Hematopoietic multipotent progenitor cell treated with erythropoietin and hydrocortisone succinate and interleukin-3 and kit ligand, for 17 days (in vitro differentiated cells): ENCODE results near the gene KLF16.

ENCODE experiments used
- DNase-seq: peaks from one replicate; pipeline ENCODE4 v3.0.0-alpha.2; 2015; ENCODE audit warnings: low spot score

KLF16 gene

GRCh38 chr19:1807030-1807694 is 56.2 kb downstream of the KLF16 start:
- no peak for DNase-seq

- DNase-seq, result no peak
These were observed 57.0 kb downstream of the KLF16 start for GRCh38 chr19:1806184-1807029.

- DNase-seq, result no peak
These were observed 57.8 kb downstream of the KLF16 start for GRCh38 chr19:1805401-1806183.

GRCh38 chr19:1804858-1805257 is 58.5 kb downstream of the KLF16 start:
- no peak for DNase-seq
